ENCODE results near the gene TSNAX.

Gene TSNAX

DNA sequence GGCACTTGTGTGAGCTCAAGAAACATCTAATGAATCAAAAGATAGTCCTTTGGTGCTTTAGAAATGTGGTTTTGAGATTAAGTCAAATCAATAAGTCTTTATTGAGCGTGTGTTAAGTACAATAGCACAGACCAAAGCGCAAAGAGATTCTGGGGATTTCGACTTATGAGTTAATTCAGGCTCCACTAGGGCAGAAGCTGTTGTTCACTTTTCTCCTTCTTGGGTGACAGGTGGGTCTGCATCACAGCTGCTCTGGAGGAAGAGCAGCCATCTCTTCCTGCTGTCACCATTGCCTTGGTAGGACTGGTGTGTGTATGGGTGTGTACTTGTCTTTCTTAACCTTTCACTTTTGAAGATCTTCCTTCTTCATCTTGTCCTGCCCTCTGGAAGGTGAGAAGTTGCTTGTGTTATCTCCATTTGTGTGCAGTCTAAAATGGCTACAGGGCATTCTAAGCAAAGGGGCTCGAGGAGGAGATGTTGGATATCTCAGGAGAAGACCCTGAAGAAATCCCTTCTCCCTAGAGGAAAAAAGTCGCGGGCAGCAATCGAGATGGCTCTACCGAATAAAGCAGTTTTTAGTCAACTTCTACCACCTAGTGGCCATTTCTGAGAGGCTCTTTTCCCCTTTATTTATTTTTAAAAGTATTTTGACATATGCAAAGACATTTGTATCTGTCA is 75.3 kb downstream of the TSNAX start:
- DNase-seq = no peak

DNA sequence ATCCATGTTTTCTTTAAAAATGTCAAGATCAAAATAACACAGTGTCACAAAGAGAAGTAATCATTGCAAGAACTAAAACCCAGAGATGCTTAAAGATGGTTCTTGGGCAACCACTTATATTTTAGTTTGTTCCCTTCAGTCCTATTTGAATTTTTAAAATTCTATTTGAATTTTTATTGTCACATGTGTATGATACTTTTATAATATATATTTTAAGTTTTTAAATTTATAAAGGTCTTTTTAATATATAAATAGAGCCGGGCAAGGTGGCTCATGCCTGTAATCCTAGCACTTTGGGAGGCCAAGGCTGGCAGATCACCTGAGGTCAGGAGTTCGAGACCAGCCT is 75.8 kb downstream of the TSNAX start:
- no peak for DNase-seq

DNA sequence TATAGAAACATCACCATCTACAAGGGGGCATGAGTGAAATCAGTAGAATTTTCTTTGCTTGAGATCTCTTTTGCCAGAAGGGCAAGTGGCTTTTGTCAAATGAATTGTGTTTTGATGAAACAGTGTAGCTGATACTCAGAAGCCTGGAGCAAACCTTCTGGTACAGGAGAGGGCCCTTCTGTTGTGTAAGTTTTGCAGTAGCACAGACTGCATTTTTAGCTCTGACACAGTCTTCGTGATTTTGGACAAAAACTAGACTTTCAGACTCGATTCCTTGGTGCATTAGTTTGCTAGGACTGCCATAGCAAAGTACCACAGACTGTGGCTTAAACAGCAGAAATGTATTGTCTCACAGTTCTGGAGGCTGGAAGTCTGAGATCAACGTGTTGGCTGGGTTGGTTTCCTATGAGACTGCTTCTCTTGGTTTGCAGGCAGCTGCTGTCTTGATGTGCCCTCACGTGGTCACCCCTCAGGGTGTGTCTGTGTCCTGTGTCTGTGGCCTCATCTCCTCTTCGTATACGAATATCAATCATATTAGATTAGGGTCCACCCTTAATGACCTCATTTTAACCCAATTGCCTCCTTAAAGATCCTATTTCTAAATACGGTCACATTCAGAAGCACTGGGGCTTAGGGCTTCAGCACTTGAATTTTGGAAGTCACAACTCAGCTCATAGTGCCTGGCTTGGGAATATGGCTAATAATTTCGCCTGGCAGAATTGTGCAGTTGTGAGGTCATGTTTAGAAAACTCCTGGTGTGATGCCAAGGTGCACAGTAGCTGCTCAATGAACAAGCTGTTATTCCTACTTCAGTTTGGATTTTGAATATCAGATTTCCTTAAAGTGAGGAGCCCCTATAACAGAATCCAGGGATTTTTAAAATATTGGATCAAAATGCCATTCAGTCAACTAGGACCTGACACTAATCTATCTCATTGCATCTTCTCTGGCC is 77.0 kb downstream of the TSNAX start:
- DNase-seq = no peak

DNA sequence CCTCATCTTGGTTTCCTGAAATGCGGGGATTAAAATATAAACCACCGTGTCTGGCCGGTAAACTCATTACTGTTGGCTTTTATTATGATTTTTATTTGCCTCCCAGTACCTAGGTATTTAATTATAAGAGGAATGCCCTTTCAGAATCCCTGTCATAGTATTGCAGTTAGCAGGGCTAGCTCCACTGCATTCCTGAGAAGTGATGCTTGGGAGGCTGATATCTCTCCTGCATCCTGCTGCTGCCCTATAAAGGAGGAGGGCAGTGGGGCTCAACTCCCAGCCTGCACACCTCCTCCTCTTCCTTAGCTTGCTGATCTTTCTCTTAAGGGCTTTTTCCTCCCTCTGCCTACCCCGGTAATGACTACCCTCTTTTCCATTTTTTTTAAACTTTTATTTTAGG is 78.2 kb downstream of the TSNAX start:
- no peak for DNase-seq

DNA sequence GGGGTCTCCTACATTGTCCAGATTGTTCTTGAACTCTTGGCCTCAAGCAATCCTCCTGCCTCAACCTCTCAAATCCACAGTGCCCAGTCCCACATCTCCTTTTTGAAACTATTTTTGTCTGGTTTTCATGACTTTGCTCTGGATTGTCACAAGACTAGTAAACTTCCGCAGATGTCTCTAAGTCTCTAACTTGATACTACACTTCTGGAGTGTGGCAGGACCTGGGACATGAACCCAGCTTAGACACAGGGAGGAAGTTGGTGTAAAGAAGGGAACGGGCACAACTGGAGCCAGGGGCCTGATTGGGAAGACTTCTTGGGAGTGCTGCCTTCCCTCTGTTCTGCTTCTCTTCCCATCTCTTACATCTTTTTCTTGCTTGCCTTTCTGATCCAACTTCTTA is 81.9 kb downstream of the TSNAX start:
- no peak for DNase-seq

DNA sequence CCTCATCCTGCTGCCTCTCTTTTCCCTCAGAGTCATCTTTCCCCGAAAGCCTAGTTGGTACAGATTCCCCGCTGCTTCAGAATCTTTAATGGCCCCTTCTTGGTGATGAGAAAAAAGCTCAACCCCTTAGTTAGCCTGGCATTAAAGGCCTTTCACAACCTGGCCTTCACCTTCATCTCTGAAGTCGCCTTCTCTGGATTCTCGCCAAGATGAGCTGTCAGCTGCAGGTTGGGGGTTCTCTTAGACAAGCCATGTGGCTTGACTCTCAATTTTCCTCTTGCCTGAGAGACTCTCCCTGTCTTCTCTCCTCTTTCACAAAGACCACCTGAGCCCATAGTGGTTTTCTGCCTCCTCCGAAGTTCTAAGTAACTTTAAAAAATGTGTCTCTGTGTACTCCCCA is 82.6 kb downstream of the TSNAX start:
- no peak for DNase-seq

DNA sequence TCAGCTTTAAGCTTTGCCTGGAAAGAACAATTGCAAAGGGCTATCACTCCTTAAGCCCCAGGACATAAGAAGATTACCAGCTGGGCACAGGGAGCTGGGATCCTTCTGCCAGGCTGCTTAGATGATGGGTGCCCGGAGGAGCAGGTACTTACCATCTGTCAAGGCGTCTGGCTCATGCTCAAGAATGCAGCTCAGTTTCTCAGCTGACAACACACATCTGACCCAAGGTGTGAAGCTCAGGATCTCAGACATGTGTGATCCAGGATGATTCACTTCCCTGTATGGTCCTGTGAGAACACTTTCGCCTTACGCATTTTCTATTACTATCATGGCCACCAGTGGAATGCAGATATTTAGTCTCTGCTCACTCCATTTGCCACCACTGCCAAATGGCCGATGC is 83.4 kb downstream of the TSNAX start:
- DNase-seq = no peak

DNA sequence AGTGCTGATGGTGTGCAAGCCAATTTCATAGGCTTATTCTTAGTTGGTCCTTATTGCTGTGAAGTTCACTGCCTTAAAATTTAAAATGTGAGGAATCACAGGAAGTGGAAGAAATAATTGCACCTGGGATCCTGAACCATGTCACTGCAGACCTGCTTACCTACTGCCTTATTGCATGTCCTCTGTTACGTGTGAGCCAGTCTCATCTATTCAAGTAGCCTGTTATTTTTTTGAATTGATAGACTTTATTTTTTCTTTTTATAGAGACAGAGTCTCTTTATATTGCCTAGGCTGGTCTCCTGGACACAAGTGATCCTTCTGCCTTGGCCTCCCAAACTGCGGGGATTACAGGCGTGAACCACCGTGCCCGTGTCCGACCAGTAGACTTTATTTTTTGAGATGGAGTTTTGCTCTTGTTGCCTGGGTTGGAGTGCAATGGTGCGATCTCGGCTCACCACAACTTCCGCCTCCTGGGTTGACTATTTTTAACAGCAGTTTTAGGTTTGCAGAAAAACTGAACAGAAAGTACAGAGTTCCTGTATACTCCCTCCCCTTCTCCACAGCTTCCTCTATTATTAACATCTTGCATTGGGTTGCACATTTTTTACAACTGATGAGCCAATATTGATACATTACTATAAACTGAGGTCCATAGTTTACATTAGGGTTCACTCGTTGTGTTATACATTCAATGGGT is 84.1 kb downstream of the TSNAX start:
- no peak for DNase-seq

DNA sequence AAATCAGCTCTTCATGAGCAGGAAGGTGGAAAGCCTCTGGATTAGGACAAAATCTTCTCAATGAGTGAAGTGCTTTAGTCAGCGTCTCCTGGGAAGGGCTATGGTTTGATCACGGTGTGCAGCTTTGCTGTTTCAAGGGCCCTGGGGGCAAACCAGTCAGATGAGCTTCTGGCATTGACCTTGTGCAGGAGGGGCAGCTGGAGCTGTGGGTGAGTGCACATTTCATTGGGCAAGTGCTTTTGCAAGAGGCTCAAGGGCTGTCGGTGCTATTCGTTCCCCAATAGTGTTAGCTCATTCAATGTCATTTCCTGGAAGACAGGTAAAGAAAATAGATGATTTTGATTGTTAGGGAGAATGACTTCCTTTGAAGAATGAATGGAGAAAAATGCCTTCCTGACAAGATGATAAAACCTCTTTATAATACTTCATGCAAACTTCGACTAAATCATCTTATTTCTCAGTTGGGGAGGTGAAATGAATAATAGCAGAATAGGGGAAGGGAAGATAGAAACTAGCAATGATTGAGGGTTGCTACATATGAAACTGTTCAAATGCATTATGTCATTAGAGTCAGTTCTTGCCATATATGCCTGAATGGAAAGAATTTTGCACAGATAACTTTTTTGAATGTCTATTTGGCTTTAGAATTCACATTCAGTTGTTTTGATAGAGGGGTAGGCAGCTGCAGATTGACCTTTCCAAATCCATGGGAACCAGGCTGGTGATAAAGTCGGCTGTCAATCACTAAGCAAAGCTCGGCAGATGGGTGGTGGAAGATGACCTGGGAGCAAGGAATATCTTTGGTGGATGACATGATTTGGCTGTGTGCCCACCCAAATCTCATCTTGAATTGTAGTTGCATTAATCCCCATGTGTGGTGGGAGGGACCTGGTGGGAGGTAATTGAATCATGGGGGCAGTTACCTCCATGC is 85.2 kb downstream of the TSNAX start:
- no peak for DNase-seq
